ENCODE measurements around the gene FNDC3B. TPM values are rescaled to one million over a fixed set of nuclear protein-coding genes. Genes with fewer than 3 reads are reported as not detected.

FNDC3B gene
- total RNA-seq, 1 donor: 221 TPM

- TF ChIP-seq, protein P1, sequence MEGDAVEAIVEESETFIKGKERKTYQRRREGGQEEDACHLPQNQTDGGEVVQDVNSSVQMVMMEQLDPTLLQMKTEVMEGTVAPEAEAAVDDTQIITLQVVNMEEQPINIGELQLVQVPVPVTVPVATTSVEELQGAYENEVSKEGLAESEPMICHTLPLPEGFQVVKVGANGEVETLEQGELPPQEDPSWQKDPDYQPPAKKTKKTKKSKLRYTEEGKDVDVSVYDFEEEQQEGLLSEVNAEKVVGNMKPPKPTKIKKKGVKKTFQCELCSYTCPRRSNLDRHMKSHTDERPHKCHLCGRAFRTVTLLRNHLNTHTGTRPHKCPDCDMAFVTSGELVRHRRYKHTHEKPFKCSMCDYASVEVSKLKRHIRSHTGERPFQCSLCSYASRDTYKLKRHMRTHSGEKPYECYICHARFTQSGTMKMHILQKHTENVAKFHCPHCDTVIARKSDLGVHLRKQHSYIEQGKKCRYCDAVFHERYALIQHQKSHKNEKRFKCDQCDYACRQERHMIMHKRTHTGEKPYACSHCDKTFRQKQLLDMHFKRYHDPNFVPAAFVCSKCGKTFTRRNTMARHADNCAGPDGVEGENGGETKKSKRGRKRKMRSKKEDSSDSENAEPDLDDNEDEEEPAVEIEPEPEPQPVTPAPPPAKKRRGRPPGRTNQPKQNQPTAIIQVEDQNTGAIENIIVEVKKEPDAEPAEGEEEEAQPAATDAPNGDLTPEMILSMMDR (IDR thresholded peaks at IDR 0.05; ENCODE audit: insufficient read depth, low read depth, low read length): no peak
- no peak overlapping the region for H3K4me3 ChIP-seq (ENCODE audit: low read depth, low read length)
- no peak for DNase-seq (ENCODE audit: low read depth)
Observed at GRCh38 chr3:172259726-172260248, 220.4 kb downstream of the FNDC3B start.

DNA sequence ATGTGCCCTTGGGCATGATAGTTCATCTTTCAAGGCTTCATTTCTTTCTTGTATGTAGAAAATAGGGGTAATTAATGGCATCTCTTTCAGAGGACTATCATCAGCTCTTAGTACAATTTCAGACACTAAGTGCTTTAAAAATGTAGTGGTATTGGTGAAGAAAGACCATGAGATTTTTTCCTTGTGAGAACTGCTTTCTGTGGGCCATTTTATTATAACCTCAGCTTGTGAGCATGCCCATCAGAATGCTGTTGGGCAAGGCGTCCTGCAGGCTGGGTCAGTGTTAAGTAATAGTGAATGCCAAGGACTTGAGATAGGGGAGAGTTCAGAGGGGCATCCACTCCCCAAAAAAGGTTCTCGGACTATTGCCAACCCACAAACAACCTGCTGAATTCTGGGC lies 221.0 kb downstream of the FNDC3B start:
- peak; percentile 76 for DNase-seq (ENCODE audit: low read depth)
- TF ChIP-seq, protein P1 (IDR thresholded peaks at IDR 0.05; ENCODE audit: insufficient read depth, low read depth, low read length): no peak
- no peak overlapping the region for H3K4me3 ChIP-seq (ENCODE audit: low read depth, low read length)

DNA sequence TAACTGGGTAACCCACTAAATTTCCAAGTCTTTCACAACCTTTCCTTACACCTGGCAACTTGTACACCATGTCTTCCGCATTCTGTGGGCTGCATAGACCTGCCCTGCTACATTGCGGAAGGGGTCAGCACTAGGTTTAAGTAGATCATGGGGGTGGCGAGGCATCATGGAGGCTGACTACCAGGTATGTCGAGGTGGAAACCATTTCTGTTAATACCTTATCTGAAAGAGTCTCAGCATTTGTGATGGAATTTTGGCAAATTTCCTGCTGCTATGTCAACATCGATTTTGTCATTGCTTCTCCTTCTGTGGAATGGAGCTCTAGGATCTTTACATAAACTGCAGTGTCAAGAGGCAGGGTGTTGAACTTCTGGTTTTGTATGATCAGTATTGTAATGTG lies 221.7 kb downstream of the FNDC3B start:
- TF ChIP-seq, protein P1 (IDR thresholded peaks at IDR 0.05; ENCODE audit: insufficient read depth, low read depth, low read length): no peak
- no peak for DNase-seq (ENCODE audit: low read depth)
- H3K4me3 ChIP-seq (ENCODE audit: low read depth, low read length): no peak overlapping the region

DNA sequence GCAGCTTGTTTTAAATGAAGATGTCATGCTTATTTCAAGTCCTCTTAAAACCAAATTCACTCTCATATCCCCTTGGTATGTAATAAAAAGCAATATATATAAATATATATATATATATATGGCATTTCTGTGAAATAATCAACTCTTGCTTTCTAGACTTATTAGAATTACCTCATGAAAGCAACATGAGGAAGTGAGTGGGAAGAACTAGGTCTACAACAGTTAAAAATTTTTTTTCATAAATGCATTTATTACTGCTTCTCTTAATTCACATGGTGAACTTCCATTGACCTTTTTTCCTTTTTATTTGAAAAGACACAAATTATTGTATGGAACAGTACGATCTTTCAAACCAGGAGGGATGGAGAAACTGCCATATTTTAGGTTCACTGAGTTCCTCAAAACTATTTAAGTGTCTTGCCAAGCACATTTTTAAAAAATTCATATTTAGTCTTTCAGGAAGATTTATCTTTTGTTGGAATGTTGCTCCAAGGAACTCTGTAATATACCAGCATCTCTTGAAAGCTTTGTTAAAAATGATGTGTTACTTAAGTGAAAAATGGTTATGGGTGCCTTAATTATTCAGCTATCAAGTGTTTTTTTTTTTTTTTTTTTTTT lies 223.7 kb downstream of the FNDC3B start:
- no peak overlapping the region for H3K4me3 ChIP-seq (ENCODE audit: low read depth, low read length)
- DNase-seq (ENCODE audit: low read depth): no peak
- TF ChIP-seq, protein P1 (IDR thresholded peaks at IDR 0.05; ENCODE audit: insufficient read depth, low read depth, low read length): no peak

- TF ChIP-seq, protein P1 (IDR thresholded peaks at IDR 0.05; ENCODE audit: insufficient read depth, low read depth, low read length): no peak
- no peak for DNase-seq (ENCODE audit: low read depth)
- no peak overlapping the region for H3K4me3 ChIP-seq (ENCODE audit: low read depth, low read length)
Observed at GRCh38 chr3:172263781-172264486, 224.6 kb downstream of the FNDC3B start.

DNA sequence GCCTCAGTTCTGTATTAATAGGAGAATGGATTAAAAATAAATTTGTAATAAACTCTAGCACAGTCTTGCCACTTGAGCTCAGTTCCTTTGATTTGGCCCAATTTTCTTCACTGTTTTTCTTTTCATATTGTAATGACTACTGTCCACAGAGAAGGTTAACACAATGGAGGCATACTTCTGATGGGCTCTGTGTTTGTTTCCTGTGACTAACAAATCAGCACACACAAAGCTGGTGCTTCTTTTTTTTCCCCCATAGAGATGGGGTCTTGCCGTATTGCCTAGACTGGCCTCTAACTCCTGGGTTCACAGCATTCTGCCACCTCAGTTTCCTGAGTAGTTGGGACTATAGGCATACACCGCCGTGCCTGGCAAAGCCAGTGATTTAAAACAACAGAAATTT lies 226.7 kb downstream of the FNDC3B start:
- no peak for DNase-seq (ENCODE audit: low read depth)
- TF ChIP-seq, protein P1 (IDR thresholded peaks at IDR 0.05; ENCODE audit: insufficient read depth, low read depth, low read length): no peak
- H3K4me3 ChIP-seq (ENCODE audit: low read depth, low read length): no peak overlapping the region
